Activated T-cell treated with anti-CD3 and anti-CD28 coated beads, Interleukin-2, amount 50 U/mL, for 4 hours (primary cell): Measurements from ENCODE around the gene PXK. TPM values are rescaled to one million over a fixed set of nuclear protein-coding genes. Genes with fewer than 3 reads are reported as not detected.
A peak's percentile ranks its signal among the peaks of the same experiment; 100 is the strongest.
"Not testable (repeated sequence)": the region's sequence is repeated elsewhere in the genome, so short reads cannot be mapped to it uniquely, and the experiment has no call there.

Source experiments
- ATAC-seq, 2 donors: fragments of 200-7000 bp; cut with Tn5 transposase; one replicate each; pipeline ENCODE4 v1.10.0; 2021
- DNase-seq: peaks from one replicate; pipeline ENCODE4 v3.0.0-alpha.2; 2020
- H3K27me3 Mint-ChIP-seq: one replicate; pipeline ENCODE4 v1.8.0; 2021; ENCODE audit warnings: low read depth, mixed read lengths
- H3K36me3 Mint-ChIP-seq: one replicate; pipeline ENCODE4 v1.8.0; 2022; ENCODE audit warnings: mixed read lengths; ENCODE audit not compliant: insufficient read depth
- H3K4me1 Mint-ChIP-seq: one replicate; pipeline ENCODE4 v1.8.0; 2021; ENCODE audit warnings: low read depth, mixed read lengths
- H3K4me3 Mint-ChIP-seq: one replicate; pipeline ENCODE4 v1.8.0; 2021; ENCODE audit warnings: mild to moderate bottlenecking, moderate library complexity, mixed read lengths
- H3K9me3 Mint-ChIP-seq: one replicate; pipeline ENCODE4 v1.8.0; 2021; ENCODE audit warnings: mixed read lengths
- total RNA-seq, 3 donors: library from RNA; stranded (reverse); gene quantifications; one replicate each; pipeline ENCODE4 v1.2.1, GENCODE V29; 2021

Gene PXK
- total RNA-seq, 3 donors from 2014 or later, result 30.1 to 40.2 (median 32.2) TPM

DNA sequence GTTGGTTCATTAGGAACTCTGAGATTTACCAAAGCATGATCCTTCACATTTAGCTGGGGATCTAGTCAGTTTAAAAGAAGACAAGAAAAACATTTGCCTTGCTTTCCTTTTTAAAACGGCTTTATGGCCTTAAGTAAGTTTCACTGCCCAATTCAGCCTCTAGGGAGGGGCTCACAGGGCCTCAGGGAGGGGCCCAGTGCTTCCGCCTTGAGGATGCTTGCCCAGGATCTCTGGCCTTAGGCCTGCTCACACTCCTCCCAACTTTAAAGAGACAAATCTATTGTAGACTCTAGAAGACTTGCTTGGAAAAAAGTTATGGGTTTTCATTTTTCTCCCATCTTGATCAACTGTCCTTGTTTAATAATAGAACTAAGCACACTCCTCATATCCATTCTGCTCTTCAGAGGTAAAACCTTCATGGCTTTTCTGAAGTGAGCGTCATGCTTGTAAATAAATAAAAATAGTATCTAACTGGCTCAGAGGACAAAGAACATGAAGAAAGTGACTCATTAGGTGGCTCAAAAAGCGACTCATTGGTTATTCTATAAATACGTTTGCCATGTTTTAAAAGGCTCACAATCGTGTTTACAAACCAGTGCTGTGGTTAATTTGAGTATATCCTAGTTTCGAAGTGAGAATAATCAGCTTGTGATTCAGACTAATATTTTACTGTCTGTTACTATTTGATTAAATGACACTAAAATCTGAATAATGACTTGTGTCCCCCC, 87.3 kb downstream of the PXK start:
- DNase-seq, result no peak
- peaks cover 31% of the 10 kb centered on the region for H3K36me3 Mint-ChIP-seq
- no peak for ATAC-seq
- peaks cover 1% of the 10 kb centered on the region for H3K4me1 Mint-ChIP-seq
- H3K4me3 Mint-ChIP-seq, result no peak overlapping the region
- no peaks in the 10 kb centered on the region for H3K9me3 Mint-ChIP-seq
- no peaks in the 10 kb centered on the region for H3K27me3 Mint-ChIP-seq

DNA sequence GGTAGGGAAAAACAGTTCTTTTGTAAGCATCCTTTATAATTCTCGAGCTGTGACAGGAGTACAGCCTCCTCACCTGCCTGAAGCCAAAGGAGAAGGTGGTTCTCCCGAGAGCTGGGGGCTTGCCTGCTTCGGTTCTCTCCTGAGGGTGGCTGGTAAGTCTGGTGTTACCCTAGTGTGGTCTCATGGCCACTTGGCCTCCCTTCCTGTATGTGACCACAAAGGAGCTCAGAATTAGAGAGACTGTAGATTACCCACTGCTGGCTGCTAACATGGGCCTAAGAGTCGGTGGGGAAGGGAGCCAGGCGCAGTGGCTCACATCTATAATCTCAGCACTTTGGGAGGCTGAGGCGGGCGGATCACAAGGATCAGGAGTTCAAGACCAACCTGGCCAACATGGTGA, 88.3 kb downstream of the PXK start:
- no peak overlapping the region for H3K4me3 Mint-ChIP-seq
- no peaks in the 10 kb centered on the region for H3K9me3 Mint-ChIP-seq
- H3K27me3 Mint-ChIP-seq, result no peaks in the 10 kb centered on the region
- H3K36me3 Mint-ChIP-seq, result peaks cover 30% of the 10 kb centered on the region
- peaks cover 1% of the 10 kb centered on the region for H3K4me1 Mint-ChIP-seq
- DNase-seq (no peak), ATAC-seq (no peak)

DNA sequence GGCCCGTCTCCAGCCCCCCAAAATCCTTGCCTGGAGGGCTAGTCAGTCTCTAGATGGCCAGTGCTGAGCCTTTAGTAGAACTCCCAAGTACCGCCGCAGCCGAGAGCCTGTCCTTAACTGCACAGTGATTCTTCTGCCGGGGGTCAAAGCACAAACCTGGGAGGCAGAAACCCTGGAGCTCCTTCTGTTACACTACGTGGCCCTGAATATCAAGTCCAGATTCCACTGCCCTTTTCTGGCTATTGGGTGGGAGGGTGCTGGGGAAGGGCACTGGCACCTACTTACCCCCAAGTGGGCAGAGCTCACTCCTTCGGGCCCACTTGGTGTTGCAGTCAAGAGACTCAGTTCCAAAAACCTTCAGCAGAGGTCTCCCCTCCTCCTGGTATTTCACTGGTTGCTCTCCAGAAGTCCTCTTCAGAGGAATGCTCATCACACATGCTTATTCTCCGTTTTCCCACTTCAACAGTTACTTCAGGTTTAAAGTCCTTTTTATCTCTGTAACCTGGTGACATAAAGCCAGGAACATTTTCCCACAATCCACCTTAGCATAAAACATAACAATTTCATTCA, 90.1 kb downstream of the PXK start:
- DNase-seq, result no peak
- Mint-ChIP-seq H3K4me3 (no peak overlapping the region), H3K36me3 (peaks cover 32% of the 10 kb centered on the region), H3K4me1 (peaks cover 1% of the 10 kb centered on the region), H3K27me3 (no peaks in the 10 kb centered on the region), H3K9me3 (no peaks in the 10 kb centered on the region)
- ATAC-seq, result no peak

DNA sequence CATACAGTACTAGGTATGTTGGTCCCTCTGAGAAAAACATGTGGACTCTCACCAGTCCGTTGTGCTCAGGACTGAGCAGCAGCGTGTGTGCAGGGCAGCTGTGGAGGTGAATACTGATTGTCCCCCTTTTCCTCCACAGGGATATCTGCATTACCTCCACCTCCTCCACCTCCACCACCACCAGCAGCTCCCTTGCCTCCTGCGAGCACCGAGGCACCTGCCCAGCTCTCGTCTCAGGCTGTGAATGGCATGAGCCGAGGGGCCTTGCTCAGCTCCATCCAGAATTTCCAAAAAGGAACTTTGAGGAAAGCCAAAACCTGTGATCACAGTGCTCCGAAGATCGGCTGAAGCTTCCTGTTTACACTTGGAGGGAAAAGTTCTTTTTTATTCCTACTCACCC, 91.9 kb downstream of the PXK start:
- no peaks in the 10 kb centered on the region for H3K9me3 Mint-ChIP-seq
- H3K4me3 Mint-ChIP-seq, result no peak overlapping the region
- peaks cover 1% of the 10 kb centered on the region for H3K4me1 Mint-ChIP-seq
- DNase-seq (no peak), ATAC-seq (no peak)
- H3K36me3 Mint-ChIP-seq, result peaks cover 46% of the 10 kb centered on the region
- no peaks in the 10 kb centered on the region for H3K27me3 Mint-ChIP-seq

DNA sequence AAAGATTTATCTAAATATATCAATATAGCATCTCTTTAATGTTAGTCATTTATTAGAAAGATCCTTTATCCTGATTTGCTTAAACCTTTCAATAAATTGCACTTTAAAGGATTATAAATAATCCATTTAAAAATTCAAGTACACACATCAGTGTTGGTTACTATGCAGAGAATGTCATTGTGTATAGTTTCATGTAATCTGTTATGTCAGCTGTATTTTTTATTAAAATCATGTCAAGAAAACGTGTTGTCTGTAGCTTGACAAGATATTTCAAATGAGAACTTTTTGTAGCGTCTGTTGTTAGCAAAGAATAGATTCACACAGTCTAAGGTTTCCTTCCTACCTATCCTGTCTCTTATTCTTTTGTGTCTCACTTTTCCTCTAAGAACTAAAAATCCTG, 93.1 kb downstream of the PXK start:
- H3K4me3 Mint-ChIP-seq, result no peak overlapping the region
- no peaks in the 10 kb centered on the region for H3K9me3 Mint-ChIP-seq
- ATAC-seq, result no peak
- no peak for DNase-seq
- no peaks in the 10 kb centered on the region for H3K4me1 Mint-ChIP-seq
- H3K36me3 Mint-ChIP-seq, result peaks cover 39% of the 10 kb centered on the region
- no peaks in the 10 kb centered on the region for H3K27me3 Mint-ChIP-seq

DNA sequence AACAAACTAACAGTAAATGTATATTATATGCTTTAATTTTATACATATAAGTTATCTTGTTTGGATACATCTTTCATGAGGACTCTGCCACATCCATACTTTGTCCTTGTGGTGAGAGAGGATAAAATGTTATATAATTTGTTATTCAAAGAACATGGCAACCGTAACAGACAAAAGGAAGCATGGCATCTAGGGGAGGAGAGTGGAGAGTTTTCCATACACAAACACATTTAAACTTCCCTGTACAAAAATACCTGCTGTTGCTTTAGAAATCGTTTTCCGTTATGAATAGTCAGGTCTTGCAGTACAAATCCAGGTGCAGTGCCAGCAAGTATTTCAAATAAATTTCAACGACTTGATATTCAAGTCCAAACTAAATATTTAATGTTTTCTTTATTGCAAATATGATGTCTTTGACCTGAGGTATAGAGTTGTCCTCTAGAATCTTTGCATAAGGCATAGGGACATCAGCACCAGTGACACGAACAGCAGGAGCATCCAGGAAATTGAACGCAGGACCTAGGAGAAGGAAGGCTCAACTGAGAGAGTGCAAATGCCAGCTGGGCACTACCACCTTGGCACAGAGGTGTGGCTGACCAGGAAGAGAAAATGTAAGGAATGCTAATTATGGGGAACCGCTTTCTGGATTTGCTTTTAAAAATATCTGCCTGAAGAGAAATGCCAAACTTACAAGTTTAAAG, 95.1 kb downstream of the PXK start:
- H3K27me3 Mint-ChIP-seq, result no peaks in the 10 kb centered on the region
- H3K4me3 Mint-ChIP-seq, result no peak overlapping the region
- DNase-seq, result no peak
- H3K9me3 Mint-ChIP-seq, result no peaks in the 10 kb centered on the region
- H3K36me3 Mint-ChIP-seq, result peaks cover 38% of the 10 kb centered on the region
- no peak for ATAC-seq
- H3K4me1 Mint-ChIP-seq, result peaks cover 6% of the 10 kb centered on the region

DNA sequence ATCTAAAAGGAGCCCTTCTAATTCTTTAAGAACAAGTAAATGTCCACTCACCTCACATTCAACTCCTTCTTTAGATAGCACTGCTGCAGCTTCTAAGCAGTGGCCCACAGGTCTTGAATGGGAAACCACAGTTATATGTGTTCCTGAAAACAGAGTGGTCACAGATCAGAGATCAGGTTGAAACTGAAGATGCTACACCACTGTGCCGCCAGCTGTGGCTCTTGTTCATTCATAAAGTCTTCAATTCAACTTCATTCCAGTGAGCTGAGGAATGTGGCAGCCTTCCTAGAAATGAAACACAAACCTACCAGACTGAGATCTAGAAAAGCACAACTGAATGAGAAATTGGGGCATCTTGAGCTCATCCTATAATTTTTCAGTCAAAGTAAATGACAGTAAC, 97.0 kb downstream of the PXK start:
- no peaks in the 10 kb centered on the region for H3K9me3 Mint-ChIP-seq

DNA sequence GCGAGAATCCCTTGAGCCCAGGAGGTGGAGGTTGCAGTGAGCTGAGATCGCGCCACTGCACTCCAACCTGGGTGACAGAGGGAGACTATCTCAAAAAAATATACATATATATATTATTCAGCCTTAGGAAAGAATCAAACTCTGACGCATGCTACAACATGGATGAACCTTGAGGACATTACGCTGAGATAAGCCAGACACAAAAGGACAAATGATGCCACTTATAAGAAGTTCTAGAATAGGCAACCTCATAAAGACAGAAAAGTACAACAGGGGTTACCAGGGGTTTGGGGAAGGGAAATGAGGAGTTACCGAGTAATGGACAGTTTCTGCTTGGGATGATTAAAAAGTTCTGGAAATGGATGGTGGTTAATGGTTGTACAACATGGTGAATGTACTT, 100.2 kb downstream of the PXK start:
- Mint-ChIP-seq H3K9me3 (no peaks in the 10 kb centered on the region), H3K4me1 (peaks cover 17% of the 10 kb centered on the region), H3K36me3 (peaks cover 24% of the 10 kb centered on the region), H3K27me3 (no peaks in the 10 kb centered on the region), H3K4me3 (peak overlapping the region; percentile 92)
- no peak for DNase-seq
- no peak for ATAC-seq

More for the DNA sequence above, 97.0 kb downstream of the PXK start:
- DNase-seq (no peak), ATAC-seq (no peak)
- Mint-ChIP-seq H3K27me3 (no peaks in the 10 kb centered on the region), H3K4me1 (peaks cover 17% of the 10 kb centered on the region), H3K36me3 (peaks cover 35% of the 10 kb centered on the region), H3K4me3 (no peak overlapping the region)

DNA sequence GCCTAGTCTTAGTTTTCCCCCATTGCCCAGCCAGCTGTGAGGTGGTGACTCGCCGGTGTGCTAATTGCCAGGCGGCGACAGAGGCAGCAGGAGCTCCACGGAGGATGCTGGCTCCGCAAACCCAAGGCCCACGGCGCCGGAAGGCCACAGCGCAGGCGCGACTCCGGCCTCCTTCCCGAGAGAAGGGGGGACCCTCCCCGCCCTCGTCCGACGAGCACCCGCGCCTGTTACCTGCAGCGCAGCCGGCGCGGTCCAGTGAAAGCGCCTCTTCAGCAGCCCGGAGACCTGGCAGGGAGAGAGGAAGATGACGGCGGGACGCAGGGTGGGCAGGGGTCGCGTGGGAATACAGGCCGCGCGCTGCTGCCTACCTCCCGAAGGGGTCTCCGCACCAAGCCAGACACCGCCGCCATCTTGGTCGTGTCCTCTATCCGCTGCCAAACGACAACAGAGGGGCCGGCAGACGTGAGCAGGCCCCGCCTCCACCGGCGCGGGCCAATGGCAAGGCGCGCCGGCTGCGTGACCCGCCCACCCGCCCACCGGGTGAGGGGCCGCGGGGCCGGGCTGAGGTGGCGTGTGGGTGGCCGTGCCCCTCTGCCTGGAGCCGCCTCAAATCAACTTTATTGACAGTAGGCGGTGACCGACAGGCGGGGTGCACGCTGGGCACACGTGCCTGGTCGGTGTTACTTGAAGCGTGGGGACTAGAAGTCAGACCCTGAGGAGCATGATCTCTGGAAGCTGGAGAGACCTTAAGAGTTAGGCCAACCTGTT, 100.9 kb downstream of the PXK start, which contains the start of gene PDHB:
Gene PDHB, minus strand, starts transcription at position 433 of the 768 bp plus-strand sequence. Its CDS starts 23 bp downstream, at position 410.
- DNase-seq, result peak; percentile 83

DNA sequence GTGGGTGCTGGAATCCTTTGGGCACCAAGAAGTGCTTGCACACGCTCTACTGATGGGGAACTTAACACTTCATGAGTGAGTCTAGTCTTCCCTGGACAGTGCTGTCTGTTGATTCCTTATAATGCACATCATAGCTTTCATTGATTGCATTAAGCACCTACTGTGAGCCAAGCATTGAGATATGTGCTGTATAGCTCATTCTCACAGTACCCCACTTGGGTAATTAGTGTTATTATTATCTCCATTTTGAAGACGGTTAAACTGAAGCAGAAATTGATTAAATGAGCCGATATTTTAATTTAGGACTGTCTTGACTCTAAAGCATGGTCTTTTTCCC, 101.4 kb downstream of the PXK start:
- H3K4me1 Mint-ChIP-seq, result peaks cover 17% of the 10 kb centered on the region
- no peak for DNase-seq
- H3K4me3 Mint-ChIP-seq, result peak overlapping the region; percentile 92
- ATAC-seq, result no peak
- H3K27me3 Mint-ChIP-seq, result no peaks in the 10 kb centered on the region
- H3K9me3 Mint-ChIP-seq, result no peaks in the 10 kb centered on the region
- peaks cover 11% of the 10 kb centered on the region for H3K36me3 Mint-ChIP-seq

More for the DNA sequence above, 100.9 kb downstream of the PXK start, which contains the start of gene PDHB:
- Mint-ChIP-seq H3K36me3 (peaks cover 17% of the 10 kb centered on the region), H3K4me3 (peak within 1 kb of the TSS; percentile 92), H3K9me3 (no peaks in the 10 kb centered on the region), H3K27me3 (no peaks in the 10 kb centered on the region), H3K4me1 (peaks cover 17% of the 10 kb centered on the region)
- ATAC-seq, result peak; percentile 96 to 97

DNA sequence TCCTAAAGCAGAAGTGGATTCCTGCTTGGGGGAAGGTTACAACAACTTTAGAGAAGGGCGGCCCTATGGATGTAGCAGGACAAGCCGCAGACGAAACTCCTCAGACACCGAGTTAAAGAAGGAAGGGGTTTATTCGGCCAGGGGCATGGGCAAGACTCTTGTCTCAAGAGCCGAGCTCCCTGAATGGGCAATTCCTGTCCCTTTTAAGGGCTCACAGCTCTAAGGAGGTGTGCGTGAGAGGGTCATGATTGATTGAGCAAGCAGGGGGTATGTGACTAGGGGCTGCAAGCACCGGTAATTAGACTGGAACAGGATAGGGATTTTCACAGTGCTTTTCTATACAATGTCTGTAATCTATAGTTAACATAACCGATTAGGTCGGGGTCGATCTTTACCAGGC, 101.8 kb downstream of the PXK start:
- H3K36me3 Mint-ChIP-seq, result peaks cover 7% of the 10 kb centered on the region
- H3K4me1 Mint-ChIP-seq, result peaks cover 17% of the 10 kb centered on the region
- no peaks in the 10 kb centered on the region for H3K9me3 Mint-ChIP-seq
- H3K4me3 Mint-ChIP-seq, result no peak overlapping the region
- DNase-seq (no peak), ATAC-seq (no peak)
- H3K27me3 Mint-ChIP-seq, result no peaks in the 10 kb centered on the region

DNA sequence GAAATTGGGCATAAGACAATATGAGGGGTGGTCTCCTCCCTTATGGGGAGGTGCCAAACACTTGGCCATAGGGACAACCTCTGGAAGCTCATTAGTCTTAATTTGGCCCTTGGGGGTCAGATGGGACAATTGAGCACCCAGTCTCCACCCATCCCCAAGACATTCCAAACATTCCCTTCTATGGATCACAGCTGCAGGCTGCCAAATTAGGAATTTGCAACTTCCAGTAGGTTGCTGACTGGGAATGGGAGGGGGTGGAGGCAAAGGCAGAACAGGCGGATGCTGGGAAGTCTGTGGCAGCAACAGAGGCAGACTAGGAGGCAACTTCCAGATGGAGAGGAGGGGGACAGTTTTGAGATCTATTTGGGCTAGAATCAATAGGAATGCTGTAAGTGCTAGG, 102.3 kb downstream of the PXK start:
- Mint-ChIP-seq H3K9me3 (no peaks in the 10 kb centered on the region), H3K4me1 (peaks cover 17% of the 10 kb centered on the region), H3K36me3 (peaks cover 4% of the 10 kb centered on the region), H3K27me3 (no peaks in the 10 kb centered on the region), H3K4me3 (no peak overlapping the region)
- no peak for DNase-seq
- no peak for ATAC-seq

DNA sequence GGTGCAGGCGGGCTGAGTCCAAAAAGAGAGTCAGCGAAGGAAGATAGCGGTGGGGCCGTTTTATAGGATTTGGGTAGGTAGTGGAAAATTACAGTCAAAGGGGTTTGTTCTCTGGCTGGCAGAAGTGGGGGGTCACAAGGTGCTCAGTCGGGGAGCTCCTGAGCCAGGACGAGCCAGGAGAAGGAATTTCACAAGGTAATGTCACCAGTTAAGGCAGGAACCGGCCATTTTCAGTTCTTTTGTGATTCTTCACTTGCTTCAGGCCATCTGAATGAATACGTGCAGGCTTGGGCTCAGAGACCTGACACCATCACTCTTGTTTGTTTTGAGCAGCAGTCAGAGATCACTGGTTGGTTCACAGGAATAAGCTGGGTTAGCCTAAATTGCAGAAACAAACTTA, 104.6 kb downstream of the PXK start:
- not testable (repeated sequence) for H3K9me3 Mint-ChIP-seq

DNA sequence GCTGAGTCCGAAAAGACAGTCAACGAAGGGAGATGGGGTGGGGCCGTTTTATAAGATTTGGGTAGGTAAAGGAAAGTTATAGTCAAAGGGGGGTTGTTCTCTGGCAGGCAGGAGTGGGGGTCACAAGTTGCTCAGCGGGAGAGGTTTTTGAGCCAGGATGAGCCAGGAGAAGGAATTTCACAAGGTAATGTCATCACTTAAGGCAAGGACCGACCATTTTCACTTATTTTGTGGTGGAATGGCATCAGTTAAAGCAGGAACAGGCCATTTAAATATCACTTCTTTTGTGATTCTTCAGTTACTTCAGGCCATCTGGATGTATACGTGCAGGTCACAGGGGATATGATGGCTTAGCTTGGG, 108.3 kb downstream of the PXK start:
- DNase-seq, H3K4me3 Mint-ChIP-seq, H3K27me3 Mint-ChIP-seq, H3K36me3 Mint-ChIP-seq, H3K9me3 Mint-ChIP-seq, ATAC-seq, H3K4me1 Mint-ChIP-seq: not testable (repeated sequence)

More for the DNA sequence above, 104.6 kb downstream of the PXK start:
- DNase-seq, H3K27me3 Mint-ChIP-seq, H3K36me3 Mint-ChIP-seq, ATAC-seq, H3K4me3 Mint-ChIP-seq: not testable (repeated sequence)
- peaks cover 11% of the 10 kb centered on the region for H3K4me1 Mint-ChIP-seq
